Astrocyte of the cerebellum (primary cell): ENCODE measurements around the gene PCSK1.

ENCODE experiments used
- DNase-seq: peaks from one replicate; pipeline ENCODE4 v3.0.0-alpha.2; 2011; ENCODE audit warnings: low read depth
- H3K4me3 ChIP-seq: 2 replicates; pipeline ENCODE4 v1.5.1; 2011; ENCODE audit warnings: mild to moderate bottlenecking, low read depth, low read length, moderate library complexity
- CTCF ChIP-seq: IDR thresholded peaks from 2 replicates; pipeline ENCODE4 v1.5.1; 2012; ENCODE audit warnings: low read length, low read depth, moderate library complexity, mild to moderate bottlenecking; ENCODE audit errors: missing control alignments
- in situ Hi-C: cut with HindIII; loops from 2 replicates; pipeline ENCODE4 v1.10.0; 2017; ENCODE audit warnings: low sequenced_read_pairs

Gene PCSK1

GRCh38 chr5:96384353-96384752 lies 48.7 kb downstream of the PCSK1 start:
- H3K4me3 ChIP-seq, result no peak overlapping the region
- in situ Hi-C loops, result no loop called here
- DNase-seq, result peak; percentile 16
- no peak for TF ChIP-seq CTCF

GRCh38 chr5:96381526-96381925 lies 51.5 kb downstream of the PCSK1 start:
- in situ Hi-C loops, result no loop called here

GRCh38 chr5:96379896-96380295 lies 53.2 kb downstream of the PCSK1 start:
- TF ChIP-seq CTCF, result no peak
- no peak overlapping the region for H3K4me3 ChIP-seq
- in situ Hi-C loops, result no loop called here
- DNase-seq, result no peak

More at GRCh38 chr5:96381526-96381925, 51.5 kb downstream of the PCSK1 start:
- no peak for DNase-seq
- no peak for TF ChIP-seq CTCF
- H3K4me3 ChIP-seq, result no peak overlapping the region

GRCh38 chr5:96377597-96377996 lies 55.5 kb downstream of the PCSK1 start:
- TF ChIP-seq CTCF, result no peak
- no peak overlapping the region for H3K4me3 ChIP-seq
- in situ Hi-C loops, result no loop called here
- no peak for DNase-seq

GRCh38 chr5:96377167-96377566 lies 55.9 kb downstream of the PCSK1 start:
- no peak for DNase-seq
- in situ Hi-C loops, result no loop called here
- no peak overlapping the region for H3K4me3 ChIP-seq
- TF ChIP-seq CTCF, result no peak

- in situ Hi-C loops, result no loop called here
- no peak for DNase-seq
- no peak overlapping the region for H3K4me3 ChIP-seq
- no peak for TF ChIP-seq CTCF
Observed at GRCh38 chr5:96374653-96375052, 58.4 kb downstream of the PCSK1 start.

- H3K4me3 ChIP-seq, result no peak overlapping the region
- in situ Hi-C loops, result no loop called here
- DNase-seq, result no peak
- no peak for TF ChIP-seq CTCF
Observed at GRCh38 chr5:96373381-96373733, 59.7 kb downstream of the PCSK1 start.
